Measurements from ENCODE around the gene UNCX. TPM values are rescaled to one million over a fixed set of nuclear protein-coding genes. Genes with fewer than 3 reads are reported as not detected.

The UNCX gene
- total RNA-seq, 1 experiment from 2014 or later, result not detected

DNA sequence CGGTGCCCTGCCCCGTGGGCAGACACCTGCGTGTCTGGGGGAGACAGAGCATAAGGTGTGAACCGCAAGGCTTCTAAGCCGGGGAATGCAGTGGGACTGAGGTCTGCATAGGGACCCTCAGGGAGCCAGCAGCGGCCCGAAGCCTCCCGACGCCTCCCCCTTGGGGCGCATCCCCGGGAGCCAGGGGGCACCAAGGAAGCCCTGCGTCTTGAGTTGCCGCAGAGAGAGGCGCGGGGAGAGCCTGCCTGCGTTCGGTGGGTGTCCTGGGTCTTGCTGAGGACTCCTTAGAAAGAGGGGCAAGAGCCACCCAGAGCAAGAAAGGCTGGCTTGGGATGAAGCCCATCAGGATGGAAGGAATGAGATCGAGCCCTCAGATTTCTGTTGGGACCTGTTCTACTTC lies 18.2 kb upstream of the UNCX start:
- no peak for DNase-seq (ENCODE audit: extremely low read depth, low read depth)

DNA sequence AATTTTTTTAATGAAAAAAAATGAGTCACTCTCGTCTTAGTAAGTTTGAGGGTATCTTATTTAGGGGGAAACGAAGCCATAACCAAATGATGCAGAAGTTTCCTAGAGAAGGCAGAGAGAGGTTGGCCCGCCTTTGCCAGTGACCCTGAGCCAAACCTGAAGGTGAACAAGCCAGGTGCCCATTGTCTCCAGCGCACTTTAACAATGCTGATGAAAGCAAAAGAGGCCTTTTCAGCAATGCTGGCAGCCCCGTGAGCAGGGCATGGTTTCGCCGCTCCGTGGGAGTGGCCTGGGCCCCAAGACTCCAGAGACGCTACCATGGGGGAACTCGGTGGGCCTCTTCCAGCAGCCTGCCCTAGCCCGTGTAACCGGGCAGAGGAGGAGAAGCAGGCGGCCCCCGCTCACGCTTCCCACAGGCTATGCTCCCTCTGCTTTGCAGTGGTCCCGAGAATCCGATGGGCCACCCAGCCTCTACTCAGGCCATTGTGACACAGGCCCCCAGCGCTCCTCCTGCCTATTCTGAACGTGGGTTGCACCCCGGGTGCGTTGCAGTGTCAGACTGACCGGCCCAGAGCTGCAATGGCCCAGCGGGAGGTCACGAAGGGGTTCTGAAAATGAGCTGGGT lies 14.0 kb upstream of the UNCX start:
- DNase-seq (ENCODE audit: extremely low read depth, low read depth), result no peak

GRCh38 chr7:1219498-1219897 lies 13.2 kb upstream of the UNCX start:
- DNase-seq (ENCODE audit: extremely low read depth, low read depth), result no peak

GRCh38 chr7:1220000-1220726 lies 12.5 kb upstream of the UNCX start:
- no peak for DNase-seq (ENCODE audit: extremely low read depth, low read depth)

DNA sequence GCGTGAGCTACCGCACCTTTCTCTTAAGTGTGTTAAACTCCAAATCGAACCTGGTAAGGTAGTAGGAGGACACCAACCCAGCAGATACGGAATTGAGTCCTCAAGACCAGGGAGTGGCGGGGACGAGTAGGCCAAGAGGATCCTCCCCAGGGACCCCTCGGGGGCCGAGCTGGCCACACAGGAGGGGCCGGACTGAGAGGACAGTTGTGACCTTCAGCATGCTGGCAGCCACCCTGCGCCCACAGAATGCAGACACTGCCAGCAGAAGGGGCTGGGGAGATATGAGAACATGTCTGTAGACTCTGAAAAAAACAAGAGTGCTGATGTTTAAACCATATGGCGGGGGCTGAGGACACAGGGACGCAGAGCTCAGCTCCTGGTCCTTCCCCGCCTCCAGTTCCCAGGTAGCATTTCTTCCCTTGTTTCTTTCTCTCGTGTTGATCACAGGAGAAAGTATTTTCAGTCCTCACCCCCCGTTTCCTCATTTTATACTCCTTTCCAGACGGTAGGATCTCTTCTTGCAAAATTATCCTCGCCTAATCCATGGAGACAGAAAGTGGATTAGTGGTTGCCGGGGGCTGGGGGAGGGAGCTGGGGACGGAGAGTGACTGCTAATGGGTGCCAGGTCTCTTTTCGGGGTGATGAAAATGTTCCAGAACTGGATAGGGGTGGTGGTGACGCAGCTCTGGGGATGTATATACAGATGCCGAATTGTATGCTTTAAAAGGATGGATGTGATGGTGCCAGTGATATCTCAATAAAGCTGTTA lies 11.5 kb upstream of the UNCX start:
- no peak for DNase-seq (ENCODE audit: extremely low read depth, low read depth)

DNA sequence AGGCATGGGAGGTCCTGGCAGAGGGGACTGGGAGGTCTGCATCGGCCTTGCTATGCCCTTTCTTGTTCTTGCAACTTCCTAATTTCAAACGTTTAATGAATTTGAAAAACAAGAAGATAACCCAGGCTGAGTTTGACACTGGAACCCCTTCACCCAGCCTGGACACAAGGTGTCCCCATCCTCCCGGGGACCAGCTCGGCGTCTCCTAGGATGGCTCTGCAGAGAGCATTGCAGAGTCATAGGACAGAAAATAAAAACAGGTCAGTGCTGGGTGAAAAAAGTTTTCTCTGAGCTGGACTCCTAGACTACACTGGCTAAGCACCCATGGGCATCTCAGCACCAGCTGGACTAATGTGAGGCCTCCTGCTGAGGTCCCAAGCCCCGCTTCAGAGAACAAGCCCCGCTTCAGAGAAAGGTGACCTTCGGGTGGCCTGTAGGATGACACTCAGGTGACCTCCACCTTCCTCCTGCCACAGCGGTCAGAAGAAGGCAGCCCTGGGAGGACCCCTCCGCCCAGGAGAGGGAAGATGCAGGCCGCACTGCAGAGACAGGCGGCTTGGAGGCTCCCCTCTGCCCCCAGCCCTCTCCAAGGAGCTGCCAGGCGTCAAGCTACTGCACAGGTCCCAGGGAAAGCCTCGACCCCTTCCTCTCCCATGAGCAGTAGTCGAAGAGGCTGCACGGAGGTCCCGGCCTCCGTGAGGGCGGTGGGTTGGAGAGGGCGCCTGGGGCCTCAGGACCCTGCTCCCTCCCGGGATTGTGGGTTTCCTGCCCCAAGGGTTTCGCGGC lies 9.3 kb upstream of the UNCX start:
- DNase-seq (ENCODE audit: extremely low read depth, low read depth), result no peak

- DNase-seq (ENCODE audit: extremely low read depth, low read depth), result no peak
Observed at GRCh38 chr7:1224086-1224716, 8.5 kb upstream of the UNCX start.

- no peak for DNase-seq (ENCODE audit: extremely low read depth, low read depth)
Observed at GRCh38 chr7:1225030-1225429, 7.6 kb upstream of the UNCX start.

DNA sequence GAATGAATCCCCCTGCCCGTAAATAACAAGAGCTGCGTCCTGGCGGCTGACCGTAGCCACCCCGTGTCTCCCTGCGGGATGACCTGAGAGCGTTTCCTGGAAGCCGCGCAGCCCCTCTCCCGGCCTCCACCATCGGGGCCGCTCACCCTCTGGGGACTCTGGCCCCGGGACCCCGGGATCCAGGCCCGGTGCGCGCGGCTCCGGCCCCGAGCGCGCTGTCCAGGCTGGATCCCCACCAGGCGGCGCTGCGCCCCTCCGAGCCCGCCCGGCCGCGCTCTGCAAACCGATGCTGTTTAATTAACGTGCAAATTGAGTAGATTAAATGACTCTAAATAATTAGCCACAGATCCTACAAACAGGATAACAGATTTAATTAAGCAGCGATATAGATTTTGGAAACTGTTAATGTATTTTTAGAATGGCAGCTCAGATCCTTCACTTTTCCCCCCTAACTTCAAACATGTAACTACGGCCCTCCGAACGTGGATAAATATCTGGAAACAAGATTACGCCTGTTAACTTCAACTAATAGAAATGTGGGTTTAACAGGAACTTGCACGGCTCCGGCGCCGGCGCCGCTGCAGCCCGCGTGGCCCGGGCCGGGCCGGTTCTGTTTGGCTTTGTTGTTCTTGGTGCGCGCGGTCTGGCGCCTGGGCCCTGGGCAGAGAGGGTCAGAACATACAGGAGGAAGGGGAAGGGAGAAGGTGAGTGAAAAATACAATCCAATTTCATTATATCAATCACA lies 7.1 kb upstream of the UNCX start:
- DNase-seq (ENCODE audit: extremely low read depth, low read depth), result peak; percentile 2

DNA sequence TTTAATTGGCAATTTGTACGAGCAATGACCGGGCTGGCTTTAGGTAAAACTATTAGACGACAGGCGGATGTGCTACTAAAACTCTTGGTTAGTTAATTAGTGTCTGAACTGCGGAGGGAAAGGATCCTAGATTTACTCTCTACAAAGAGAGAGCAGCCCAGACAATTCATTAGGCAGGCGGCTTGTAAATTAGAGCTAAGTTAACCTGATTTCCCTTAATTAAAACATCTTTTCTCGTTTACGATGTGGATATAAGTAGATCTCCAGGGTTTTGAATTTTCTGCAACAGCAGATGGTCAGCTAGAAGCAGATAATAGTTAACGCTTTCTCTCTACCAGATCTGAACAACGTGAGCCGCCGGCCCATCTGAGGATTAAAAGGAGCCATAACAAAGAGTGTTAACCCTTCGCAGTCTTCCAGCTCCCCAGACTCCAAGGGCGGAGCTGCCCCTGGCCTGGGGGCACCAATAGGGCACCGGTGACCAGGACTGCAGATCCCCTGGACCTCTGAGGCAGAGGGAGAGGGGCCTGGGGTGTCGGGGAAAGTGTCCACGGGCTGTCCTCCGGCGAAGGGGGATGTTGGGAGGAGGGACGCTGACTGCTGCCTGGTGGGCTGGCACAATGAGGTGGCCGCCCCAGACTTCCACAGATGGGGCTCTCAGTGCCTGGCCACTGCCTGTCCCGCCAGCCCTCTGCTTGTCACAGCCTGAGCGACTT lies 6.3 kb upstream of the UNCX start:
- DNase-seq (ENCODE audit: extremely low read depth, low read depth), result no peak

- DNase-seq (ENCODE audit: extremely low read depth, low read depth), result no peak
Observed at GRCh38 chr7:1227071-1227804, 5.4 kb upstream of the UNCX start.

- no peak for DNase-seq (ENCODE audit: extremely low read depth, low read depth)
Observed at GRCh38 chr7:1227814-1228544, 4.7 kb upstream of the UNCX start.

DNA sequence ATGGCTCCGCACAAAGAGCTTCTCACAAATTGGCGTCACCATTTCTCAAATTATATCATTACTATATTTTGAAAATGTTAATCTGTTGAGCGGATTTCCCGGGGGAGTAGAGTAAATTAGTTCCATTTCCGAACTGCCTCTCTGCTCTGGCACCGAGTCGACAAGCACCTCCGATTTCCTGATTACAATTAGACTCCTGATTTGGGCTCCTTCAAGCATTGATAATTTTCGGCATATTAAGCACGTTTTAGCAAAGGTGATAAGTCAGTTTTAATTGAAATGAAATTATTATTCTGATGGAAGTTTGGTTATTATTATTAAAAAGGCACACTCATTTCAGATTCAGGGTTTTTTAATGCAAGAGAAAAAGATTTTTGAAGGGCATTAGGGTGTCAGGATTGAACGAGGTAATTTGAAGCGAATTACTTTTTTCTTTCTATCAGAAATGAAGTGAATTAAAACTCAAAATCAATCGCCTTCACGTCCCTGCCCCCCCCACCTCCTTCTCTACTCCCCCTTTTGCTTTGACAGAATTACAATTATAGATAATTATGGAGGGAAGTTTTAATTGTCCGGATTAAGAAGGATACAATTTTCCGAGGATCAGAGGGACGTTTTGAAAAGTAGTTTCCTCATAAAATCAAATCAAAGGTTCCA lies 4.0 kb upstream of the UNCX start:
- DNase-seq (ENCODE audit: extremely low read depth, low read depth), result no peak

DNA sequence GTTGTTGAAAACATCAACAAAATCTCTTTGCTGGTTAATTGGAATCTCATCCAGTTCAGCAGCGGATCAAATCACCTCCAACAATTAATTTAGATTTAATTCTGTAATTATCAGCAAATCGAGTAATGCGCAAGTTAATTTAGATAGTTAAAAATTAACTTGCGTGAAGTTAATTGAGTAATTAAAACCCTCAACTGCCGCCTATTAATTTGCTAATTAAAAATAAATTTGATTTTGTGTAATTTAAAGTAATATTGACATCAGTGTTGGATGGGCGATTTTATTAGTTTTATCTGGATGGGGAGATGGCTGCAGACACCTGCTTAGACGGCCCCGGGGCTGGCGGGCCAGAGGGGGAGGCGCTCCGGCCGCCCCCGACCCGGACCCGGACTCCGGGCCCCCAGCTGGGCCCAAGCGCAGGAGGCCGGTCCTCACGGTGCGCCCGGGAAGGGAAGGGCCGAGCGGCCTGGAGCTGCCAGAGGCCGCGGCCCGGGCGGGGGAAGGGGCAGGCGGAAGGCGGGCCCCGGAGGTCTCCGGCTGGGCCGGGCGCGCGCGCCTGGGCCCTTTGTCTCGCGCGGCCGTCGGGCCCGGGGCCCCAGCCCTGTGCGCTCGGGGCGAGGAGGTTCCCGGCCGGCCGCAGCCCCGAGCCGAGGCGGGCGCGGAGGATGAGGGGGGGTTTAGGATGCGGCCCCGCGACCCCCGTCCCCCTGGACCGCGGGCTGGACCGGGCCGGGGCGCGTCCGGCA lies 3.3 kb upstream of the UNCX start:
- DNase-seq (ENCODE audit: extremely low read depth, low read depth), result no peak

GRCh38 chr7:1229956-1230355 lies 2.7 kb upstream of the UNCX start:
- DNase-seq (ENCODE audit: extremely low read depth, low read depth), result no peak

DNA sequence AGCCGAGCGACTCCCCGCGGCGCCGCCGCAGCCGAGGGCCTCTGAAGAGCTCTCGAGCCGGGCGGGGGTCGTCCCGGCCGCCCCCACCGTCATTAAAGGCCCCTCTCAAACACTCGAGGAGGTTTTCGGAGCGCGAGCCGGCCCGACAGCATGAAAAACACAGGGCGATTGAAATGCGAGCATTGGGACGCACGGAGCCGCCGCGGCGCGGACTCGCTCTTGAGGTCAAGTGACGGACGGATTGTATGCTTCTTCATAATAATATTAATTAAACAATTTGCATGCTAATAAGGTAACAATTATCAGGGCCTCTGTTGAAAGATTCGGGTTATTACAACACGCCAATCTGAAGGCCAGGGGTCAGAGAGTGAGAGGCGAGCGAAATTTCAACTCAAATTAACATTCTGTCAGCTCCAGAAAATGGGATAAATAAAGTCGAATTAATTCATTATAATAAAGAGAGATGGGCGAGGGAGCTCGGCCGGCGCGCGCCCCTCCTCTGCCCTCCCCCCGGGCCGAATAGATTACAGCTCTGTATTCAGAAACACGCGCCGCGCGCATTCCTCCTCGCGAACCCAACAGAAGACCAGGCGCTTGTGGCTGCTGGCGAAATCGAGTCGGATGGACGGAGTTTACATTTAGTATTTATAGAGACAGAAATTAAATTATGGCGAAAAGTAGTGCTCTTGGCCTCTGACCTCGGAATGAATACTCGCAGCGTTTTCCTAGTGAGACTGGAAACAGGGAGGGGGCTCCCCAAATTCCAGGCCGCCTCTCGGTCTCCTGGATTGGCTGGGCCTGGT lies 2.1 kb upstream of the UNCX start:
- no peak for DNase-seq (ENCODE audit: extremely low read depth, low read depth)

Measured in NCI-H460 (cell line).